ENCODE measurements around the gene ADGRB3. TPM values are rescaled to one million over a fixed set of nuclear protein-coding genes. Genes with fewer than 3 reads are reported as not detected.

Gene ADGRB3
- polyA plus RNA-seq, 1 of the 3 experiments (the other 2 are of a cell fraction): 0.12 TPM

DNA sequence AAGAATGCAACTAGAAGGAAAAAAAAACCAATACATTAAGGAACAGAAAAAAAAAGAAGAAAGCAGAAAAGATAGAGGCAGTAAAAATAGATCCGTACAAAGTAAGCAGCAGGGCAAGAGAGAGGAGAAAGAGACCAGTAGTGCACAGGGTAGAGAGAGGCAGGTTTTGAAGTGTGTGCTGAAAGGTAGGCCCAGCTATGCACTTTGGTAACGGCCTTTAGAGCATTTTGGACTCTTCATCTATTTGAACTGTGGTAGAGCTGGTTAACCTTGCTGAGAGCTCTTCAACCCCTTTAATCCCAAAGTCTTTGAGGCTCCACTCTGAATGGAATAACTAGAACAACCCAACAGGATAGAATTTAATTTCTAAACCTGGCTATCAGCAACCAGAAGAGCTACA lies 45.2 kb downstream of the ADGRB3 start:
- Histone ChIP-seq H3K79me2 (ENCODE audit: insufficient read depth) (no peaks in the 10 kb centered on the region), H2AFZ (ENCODE audit: low read depth) (no peak overlapping the region), H3K36me3 (replicated peaks in 1 of 2; ENCODE audit: control insufficient read depth in 1 of 2, insufficient read depth in 2 of 2, low read length in 1 of 2) (no peaks in the 10 kb centered on the region), H3K27ac (ENCODE audit: low read depth in 2 of 2, low read length in 1 of 2) (no peak overlapping the region), H4K20me1 (ENCODE audit: insufficient read depth) (no peaks in the 10 kb centered on the region), H3K4me1 (ENCODE audit: control insufficient read depth in 1 of 2, insufficient read depth in 2 of 2, low read depth in 1 of 2, low read length in 1 of 2) (no peaks in the 10 kb centered on the region; a peak in 1 of 4 replicates), H3F3A (replicated peaks; ENCODE audit: insufficient read depth) (no peaks in the 10 kb centered on the region), H3K27me3 (ENCODE audit: insufficient read depth) (no peaks in the 10 kb centered on the region), H3K4me2 (no peak overlapping the region), H3K9me2 (no peaks in the 10 kb centered on the region), H3K4me3 (ENCODE audit: low read depth in 2 of 2, low read length in 1 of 2) (no peak overlapping the region), H3K9me3 (no peaks in the 10 kb centered on the region), H3K9ac (no peak overlapping the region)
- DNase-seq: no peak
- ChIA-PET CTCF (no interaction called here), POLR2A (no interaction called here)
- WGBS (ENCODE audit: low lambda C conversion rate): 33% methylated on average over 2 of the region's 2 CpGs
- TF ChIP-seq TCF12 (IDR thresholded peaks at IDR 0.05): no peak
- TF ChIP-seq SIN3A (IDR thresholded peaks at IDR 0.05; ENCODE audit: borderline replicate concordance, low read depth, low read length): no peak
- no peak for TF ChIP-seq ELF1 (IDR thresholded peaks at IDR 0.05)
- TF ChIP-seq RCOR1 (IDR thresholded peaks at IDR 0.05; ENCODE audit: low read length): no peak
- no peak for TF ChIP-seq EZH2phosphoT487 (IDR thresholded peaks at IDR 0.05; ENCODE audit: borderline replicate concordance, low read depth)
- no peak for TF ChIP-seq NFIC (IDR thresholded peaks at IDR 0.05; ENCODE audit: borderline replicate concordance)
- TF ChIP-seq RXRA (IDR thresholded peaks at IDR 0.05; ENCODE audit: borderline replicate concordance, low read depth): no peak
- TF ChIP-seq IRF3 (IDR thresholded peaks at IDR 0.05; ENCODE audit: low read depth, low read length): no peak
- TF ChIP-seq USF1 (IDR thresholded peaks at IDR 0.05; ENCODE audit: borderline replicate concordance, low read depth): no peak
- no peak for TF ChIP-seq TAF1 (IDR thresholded peaks at IDR 0.05; ENCODE audit: borderline replicate concordance, low read depth, low read length)

DNA sequence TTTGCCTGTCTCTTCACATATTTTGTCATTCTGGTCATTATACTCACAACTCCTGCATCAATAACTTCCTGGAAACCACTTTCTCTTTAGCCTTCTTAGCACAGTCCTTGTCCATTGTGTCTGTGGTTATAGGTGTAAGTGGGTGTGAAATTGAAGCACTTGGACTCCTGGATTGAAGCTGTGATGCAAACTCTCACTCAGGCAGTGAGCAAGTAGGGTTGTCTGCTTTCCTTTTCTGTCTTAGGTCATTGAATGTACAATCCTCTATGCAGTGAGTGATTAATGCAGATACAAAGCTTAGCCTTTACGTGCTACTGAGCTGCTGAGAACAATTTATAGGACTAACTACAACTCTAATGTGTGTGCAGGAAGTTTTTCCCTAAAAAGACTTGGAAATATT lies 54.8 kb downstream of the ADGRB3 start:
- 11% methylated on average over 1 of the region's 1 CpG for WGBS (ENCODE audit: low lambda C conversion rate)
- Histone ChIP-seq H3K4me1 (ENCODE audit: control insufficient read depth in 1 of 2, insufficient read depth in 2 of 2, low read depth in 1 of 2, low read length in 1 of 2) (peaks cover 3 to 6% of the 10 kb centered on the region in 2 experiments; a peak in 2 of 4 replicates), H3K9me3 (no peaks in the 10 kb centered on the region), H3K27me3 (ENCODE audit: insufficient read depth) (no peaks in the 10 kb centered on the region), H3K79me2 (ENCODE audit: insufficient read depth) (no peaks in the 10 kb centered on the region), H3K4me2 (no peak overlapping the region), H2AFZ (ENCODE audit: low read depth) (no peak overlapping the region), H3K27ac (ENCODE audit: low read depth in 2 of 2, low read length in 1 of 2) (no peak overlapping the region; a peak in 1 of 4 replicates), H3F3A (replicated peaks; ENCODE audit: insufficient read depth) (no peaks in the 10 kb centered on the region), H3K9ac (no peak overlapping the region), H3K9me2 (no peaks in the 10 kb centered on the region), H4K20me1 (ENCODE audit: insufficient read depth) (no peaks in the 10 kb centered on the region), H3K4me3 (ENCODE audit: low read depth in 2 of 2, low read length in 1 of 2) (no peak overlapping the region), H3K36me3 (replicated peaks in 1 of 2; ENCODE audit: control insufficient read depth in 1 of 2, insufficient read depth in 2 of 2, low read length in 1 of 2) (no peaks in the 10 kb centered on the region)
- DNase-seq: no peak
- ChIA-PET CTCF (interaction anchor here (1.0 to 2.0 kb wide), 2 partner anchors 8 to 16 kb away, joined by 3 to 4 read pairs; no protein-coding TSS in a partner anchor), POLR2A (no interaction called here)
- TF ChIP-seq YY1 (IDR thresholded peaks at IDR 0.05; ENCODE audit: low read depth) (no peak), TCF12 (IDR thresholded peaks at IDR 0.05) (no peak), RFX5 (IDR thresholded peaks at IDR 0.05; ENCODE audit: low read length) (no peak), CHD2 (IDR thresholded peaks at IDR 0.05; ENCODE audit: low read length, partially characterized antibody) (no peak), FOXM1 (IDR thresholded peaks at IDR 0.05; ENCODE audit: low read depth) (no peak), RAD21 (IDR thresholded peaks at IDR 0.05; ENCODE audit: low read length) (no peak)
- TF ChIP-seq, protein P1, sequence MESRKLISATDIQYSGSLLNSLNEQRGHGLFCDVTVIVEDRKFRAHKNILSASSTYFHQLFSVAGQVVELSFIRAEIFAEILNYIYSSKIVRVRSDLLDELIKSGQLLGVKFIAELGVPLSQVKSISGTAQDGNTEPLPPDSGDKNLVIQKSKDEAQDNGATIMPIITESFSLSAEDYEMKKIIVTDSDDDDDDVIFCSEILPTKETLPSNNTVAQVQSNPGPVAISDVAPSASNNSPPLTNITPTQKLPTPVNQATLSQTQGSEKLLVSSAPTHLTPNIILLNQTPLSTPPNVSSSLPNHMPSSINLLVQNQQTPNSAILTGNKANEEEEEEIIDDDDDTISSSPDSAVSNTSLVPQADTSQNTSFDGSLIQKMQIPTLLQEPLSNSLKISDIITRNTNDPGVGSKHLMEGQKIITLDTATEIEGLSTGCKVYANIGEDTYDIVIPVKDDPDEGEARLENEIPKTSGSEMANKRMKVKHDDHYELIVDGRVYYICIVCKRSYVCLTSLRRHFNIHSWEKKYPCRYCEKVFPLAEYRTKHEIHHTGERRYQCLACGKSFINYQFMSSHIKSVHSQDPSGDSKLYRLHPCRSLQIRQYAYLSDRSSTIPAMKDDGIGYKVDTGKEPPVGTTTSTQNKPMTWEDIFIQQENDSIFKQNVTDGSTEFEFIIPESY (IDR thresholded peaks at IDR 0.05; ENCODE audit: borderline replicate concordance, low read depth): no peak
